GM18868 (cell line): ENCODE results near the gene REC114.
"Not testable (repeated sequence)": the region's sequence is repeated elsewhere in the genome, so short reads cannot be mapped to it uniquely, and the experiment has no call there.

ENCODE experiments used
- ATAC-seq: cut with Tn5 transposase; IDR thresholded peaks from one replicate; pipeline ENCODE4 v1.9.1; 2021; ENCODE audit warnings: mild to moderate bottlenecking, moderate library complexity; ENCODE audit not compliant: unreplicated experiment

Gene REC114

GRCh38 chr15:73522011-73522410 is 79.0 kb downstream of the REC114 start:
- ATAC-seq, result no peak

DNA sequence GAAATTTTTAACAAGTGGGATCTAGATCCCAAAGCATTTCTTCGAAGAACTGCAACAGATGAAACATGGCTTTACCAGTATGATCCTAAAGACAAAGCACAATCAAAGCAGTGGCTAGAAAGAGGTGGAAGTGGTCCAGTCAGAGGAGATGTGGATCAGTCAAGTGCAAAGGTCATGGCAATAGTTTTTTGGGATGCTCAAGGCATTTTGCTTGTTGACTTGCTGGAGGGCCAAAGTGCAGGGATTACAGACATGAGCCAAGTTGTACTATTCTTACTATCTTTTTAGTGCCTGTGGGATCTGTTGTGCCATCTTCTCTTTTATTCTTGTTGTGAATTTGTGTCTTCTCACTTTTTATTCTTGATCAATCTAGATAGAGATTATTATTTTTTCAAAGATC is 82.0 kb downstream of the REC114 start:
- ATAC-seq, result no peak

GRCh38 chr15:73527598-73527997 is 84.6 kb downstream of the REC114 start:
- no peak for ATAC-seq

DNA sequence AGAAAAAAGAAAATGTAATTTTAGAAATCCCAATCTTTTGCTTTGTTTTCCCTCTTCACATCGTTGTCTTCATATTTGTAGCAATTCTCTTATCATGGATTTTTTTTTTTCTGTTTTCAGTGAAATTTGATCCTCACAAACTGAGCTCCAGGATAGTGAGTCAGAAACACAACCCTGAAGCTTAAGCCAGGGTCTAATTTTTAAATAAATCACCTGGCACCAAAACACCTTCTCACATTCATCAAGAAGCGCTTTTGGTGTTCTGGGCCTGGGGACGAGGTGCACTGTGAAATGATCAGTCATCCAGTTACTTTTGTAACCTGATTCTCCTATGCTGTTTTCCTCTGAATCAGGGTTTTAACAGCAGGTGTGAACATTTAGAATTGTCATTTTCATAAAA is 87.7 kb downstream of the REC114 start:
- ATAC-seq, result no peak

GRCh38 chr15:73538123-73538522 is 95.2 kb downstream of the REC114 start:
- ATAC-seq, result no peak

GRCh38 chr15:73538563-73539211 is 95.7 kb downstream of the REC114 start:
- ATAC-seq, result no peak

- no peak for ATAC-seq
These were observed 96.5 kb downstream of the REC114 start for GRCh38 chr15:73539212-73540128.

DNA sequence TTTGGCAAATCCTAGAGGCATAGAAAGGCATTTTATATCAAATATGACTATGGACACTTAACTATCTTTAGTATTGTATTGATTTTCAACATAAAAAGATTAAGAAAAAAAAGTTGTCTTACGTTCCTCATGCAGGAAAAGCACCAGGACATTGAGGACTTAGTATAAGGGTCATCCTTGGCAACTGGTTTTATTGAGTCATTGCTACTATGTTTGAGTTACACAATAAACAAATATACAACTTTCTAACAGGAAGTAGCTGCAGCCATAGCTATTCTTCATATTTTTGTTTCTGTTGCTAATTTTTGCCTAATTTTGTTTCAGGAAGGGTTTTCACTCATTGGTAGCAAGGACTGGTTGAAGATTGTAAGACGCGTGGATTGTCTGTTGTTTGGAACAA is 97.2 kb downstream of the REC114 start:
- ATAC-seq, result no peak

DNA sequence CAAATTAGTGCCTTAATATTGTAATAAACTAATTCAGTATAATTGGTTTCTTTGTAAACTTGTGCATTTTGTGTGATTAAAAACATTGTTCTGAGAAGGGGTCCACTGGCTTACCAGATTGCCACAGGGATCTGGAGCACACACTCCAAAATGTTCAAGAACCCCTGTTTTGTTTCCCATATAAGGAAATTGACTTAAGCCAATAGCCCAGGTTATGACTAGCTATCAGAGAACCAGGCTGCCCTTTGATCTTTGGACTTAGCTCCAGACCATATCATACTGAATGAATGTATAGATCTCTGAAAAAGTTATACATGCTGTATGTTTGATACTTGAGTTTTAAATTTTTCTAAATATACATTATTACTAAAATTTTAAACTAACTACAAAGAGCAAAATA is 98.5 kb downstream of the REC114 start:
- no peak for ATAC-seq

DNA sequence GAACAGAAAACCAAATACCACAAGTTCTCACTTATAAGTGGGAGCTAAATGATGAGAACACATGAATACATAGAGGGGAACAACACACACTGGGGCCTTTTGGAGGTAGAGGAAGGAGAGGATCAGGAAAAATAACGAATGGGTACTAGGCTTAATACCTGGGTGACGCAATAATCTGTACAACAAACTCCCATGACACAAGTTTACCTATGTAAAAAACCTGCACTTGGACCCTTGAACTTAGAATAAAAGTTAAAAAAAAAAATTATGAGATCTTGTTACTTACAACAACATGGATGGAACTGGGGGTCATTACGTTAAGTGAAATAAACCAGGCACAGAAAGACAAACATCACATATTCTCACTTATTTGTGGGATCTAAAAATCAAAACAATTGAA is 106.0 kb downstream of the REC114 start:
- not testable (repeated sequence) for ATAC-seq

DNA sequence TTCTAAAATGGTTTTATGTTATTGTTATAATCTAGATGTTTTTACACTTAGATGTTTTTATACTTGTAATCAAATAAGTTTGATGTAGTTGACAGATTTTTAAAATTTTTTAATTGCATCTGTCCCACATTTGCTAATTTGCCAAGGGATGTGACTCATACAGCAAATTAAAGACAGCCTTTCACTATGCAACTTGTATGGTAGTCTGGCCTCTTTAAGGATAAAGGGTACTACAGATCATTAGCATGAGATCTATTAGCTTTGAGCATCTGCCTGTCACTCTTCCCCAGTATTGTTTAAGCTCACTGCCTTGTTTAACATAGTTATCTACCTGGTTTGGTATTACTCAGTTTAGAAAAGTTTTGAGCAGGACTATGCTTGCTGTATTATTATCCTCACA is 107.2 kb downstream of the REC114 start:
- no peak for ATAC-seq

DNA sequence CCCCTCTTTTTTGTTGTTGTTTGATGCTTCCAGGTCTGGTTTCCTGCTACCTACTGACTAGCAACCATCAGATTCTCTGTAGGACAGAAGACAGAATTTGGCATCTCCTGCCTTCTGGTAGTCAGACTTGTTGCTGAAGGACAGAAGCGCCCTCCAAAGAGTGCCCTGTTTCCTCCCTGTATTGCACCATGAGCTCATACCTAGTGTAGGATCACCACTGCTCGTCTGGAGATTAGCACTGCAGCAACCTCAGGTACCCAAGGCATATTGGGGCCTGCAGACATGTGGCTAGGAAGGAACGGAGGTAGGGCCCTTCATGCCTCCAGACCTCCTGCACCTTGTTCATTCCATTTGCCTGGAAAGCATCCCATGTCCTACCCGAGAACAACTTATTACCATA is 112.1 kb downstream of the REC114 start:
- no peak for ATAC-seq

DNA sequence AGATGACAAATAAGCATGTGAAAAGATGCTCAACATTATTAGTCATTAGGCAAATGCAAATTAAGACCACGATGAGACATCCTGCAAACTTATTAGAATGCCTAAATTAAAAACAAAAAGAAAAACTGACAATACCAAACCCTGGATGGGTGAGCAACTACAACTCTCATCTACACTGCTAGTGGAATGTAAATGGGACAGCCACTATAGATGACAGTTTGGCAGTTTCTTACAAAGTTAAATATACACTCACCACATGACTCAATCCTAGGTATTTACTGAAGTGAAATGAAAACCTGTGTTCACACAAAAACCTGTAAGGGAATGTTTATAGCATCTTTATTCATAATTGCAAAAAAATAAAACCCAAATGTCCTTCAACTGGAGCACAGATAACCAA is 115.6 kb downstream of the REC114 start:
- no peak for ATAC-seq

GRCh38 chr15:73560501-73561117 is 117.6 kb downstream of the REC114 start:
- ATAC-seq, result no peak

GRCh38 chr15:73564255-73564654 is 121.3 kb downstream of the REC114 start:
- ATAC-seq, result no peak

DNA sequence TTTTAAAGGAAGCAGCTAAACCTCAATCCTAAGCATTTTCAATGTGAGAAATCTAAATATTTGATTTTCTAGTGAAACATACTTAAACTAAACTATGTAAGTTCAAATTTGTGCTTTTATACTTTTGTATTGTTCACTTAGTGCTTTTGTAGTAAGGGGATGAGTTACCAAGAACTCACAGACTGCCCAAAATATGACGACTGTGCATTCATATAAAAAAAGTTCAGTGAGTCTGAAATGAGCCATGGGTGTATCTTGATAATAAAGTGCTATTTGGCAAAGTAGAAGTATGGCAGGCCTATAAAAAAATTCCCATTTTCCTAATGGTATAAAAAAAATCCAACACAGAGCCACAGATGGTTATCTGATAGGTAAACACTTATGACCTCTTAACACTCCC is 124.1 kb downstream of the REC114 start:
- no peak for ATAC-seq

DNA sequence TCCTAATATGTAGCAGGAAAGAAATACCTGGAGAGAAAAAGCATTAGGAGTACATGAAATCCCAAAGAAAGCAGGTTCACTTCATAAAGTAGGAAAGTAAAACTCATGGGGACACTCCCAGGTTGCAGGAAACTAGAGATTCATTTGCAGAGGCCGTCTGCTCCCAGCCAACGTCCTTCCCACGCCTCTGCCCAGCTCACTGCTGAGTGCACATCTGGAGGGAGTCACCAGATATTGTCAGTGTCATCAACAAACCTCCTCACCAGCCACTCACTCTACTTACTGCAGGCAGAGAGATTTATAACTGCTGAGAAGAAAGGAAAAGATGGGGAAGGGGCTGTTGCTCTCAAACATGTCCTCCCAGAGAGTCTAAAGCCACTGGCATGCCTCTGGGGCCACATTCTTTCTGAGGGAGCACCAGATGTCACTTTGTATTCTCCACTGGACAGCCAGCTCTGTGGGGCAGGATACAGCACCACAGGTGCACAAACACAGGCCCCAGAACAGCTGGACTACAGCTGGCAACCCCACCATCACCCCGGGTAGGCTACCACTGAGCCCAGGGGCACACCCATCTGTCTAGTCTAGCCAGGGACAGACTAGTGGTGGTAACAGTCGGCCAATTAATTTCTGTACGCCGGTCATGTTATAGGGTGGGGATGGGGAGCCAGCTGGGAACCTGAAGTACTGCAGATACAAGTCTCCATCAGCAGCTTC is 125.8 kb downstream of the REC114 start:
- no peak for ATAC-seq

GRCh38 chr15:73569361-73569760 is 126.4 kb downstream of the REC114 start:
- no peak for ATAC-seq

- no peak for ATAC-seq
These were observed 127.5 kb downstream of the REC114 start for GRCh38 chr15:73570355-73571032.

DNA sequence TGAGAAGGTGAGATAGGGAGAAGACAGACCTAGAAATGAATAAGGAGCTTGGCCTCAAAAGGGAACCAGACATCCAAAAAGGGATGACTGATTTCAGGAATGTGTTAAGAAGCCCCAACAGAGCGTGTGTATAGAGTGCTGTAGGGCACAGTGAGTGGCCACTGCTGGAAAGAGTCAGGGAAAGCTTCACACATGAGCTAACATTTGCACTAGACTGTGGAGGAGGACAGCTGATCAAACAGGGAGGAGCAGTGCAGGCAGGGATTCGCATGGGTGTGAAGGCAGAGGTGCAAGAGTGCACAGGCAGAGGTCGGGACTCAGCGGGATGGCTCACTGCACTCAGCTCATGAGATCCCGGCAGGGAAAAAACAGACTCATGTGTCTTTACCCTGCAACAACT is 128.4 kb downstream of the REC114 start:
- no peak for ATAC-seq

- no peak for ATAC-seq
These were observed 129.3 kb downstream of the REC114 start for GRCh38 chr15:73572296-73572695.
